Measurements from ENCODE around the gene ADAMTSL1.

GRCh38 chr9:18761742-18762300 lies 287.9 kb downstream of the ADAMTSL1 start:
- TF ChIP-seq CTCF (IDR thresholded peaks at IDR 0.05) (no peak), EP300 (IDR thresholded peaks at IDR 0.05) (no peak)

All from suprapubic skin (tissue), 3 donors.